GM19328 (cell line): Measurements from ENCODE around the gene CYB5A.

Experiments used
- ATAC-seq: cut with Tn5 transposase; IDR thresholded peaks from one replicate; pipeline ENCODE4 v1.9.1; 2021; ENCODE audit warnings: mild to moderate bottlenecking, moderate library complexity; ENCODE audit not compliant: unreplicated experiment

Gene CYB5A

GRCh38 chr18:74249181-74249968 is 42.4 kb downstream of the CYB5A start:
- no peak for ATAC-seq

DNA sequence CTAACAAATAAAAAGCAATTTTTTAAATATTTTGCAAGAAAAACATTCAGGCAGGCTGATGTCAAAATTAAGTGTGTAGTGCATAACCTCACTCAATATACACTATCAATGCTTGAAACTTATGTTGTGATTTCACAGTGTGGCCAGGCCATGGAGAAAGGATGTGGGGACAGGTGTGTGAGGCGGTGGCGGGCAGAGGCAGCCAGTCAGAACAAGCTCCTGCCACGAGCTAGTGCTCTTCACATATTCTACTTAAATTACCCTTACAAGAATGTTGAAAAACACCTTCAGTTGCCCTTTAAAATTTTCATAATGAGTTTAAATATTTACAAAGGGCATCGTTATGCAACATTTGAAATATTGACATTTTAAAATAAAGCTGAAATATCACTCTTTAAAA is 43.2 kb downstream of the CYB5A start:
- no peak for ATAC-seq

DNA sequence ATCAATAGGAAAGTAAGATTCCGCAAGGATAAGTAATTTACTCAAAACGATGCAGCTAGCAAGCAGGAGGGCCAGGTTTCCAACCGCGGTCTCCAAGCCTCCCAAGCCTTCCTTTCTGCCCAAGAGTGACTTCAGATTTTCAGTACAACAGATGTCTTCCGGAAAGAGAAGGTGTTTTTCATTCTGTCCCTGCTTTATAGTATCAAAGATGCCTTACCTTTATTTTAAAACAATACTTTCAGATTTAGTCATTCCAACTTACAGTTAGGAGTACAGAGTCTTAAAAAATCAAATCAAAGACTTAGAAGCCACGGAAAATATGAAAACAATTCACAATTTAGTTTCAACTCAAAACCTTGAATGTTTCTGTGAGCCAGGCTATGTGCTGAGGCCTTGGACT is 43.6 kb downstream of the CYB5A start:
- ATAC-seq, result no peak

- no peak for ATAC-seq
Observed at GRCh38 chr18:74244554-74244953, 47.2 kb downstream of the CYB5A start.

- ATAC-seq, result no peak
Observed at GRCh38 chr18:74243127-74243526, 48.6 kb downstream of the CYB5A start.

- no peak for ATAC-seq
Observed at GRCh38 chr18:74242438-74243096, 49.2 kb downstream of the CYB5A start.

- ATAC-seq, result no peak
Observed at GRCh38 chr18:74241970-74242369, 49.8 kb downstream of the CYB5A start.

- no peak for ATAC-seq
Observed at GRCh38 chr18:74241426-74241825, 50.3 kb downstream of the CYB5A start.

DNA sequence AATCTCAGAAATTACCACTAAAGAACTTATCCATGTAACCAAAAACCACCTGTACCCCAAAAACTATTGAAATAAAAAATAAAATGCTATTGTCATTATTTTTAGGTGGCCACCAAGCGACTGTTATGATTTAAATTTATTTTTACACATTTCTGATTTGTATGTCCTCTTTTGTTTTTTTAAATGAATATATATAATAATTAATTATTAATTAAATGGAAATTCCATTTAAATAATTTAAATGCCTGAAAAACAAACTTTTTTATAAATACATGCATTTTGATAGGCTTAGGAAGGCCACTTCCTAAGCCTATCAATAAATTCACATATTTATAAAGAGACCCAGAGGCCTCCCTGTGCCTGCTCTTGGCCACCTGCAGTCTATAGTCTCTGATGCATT is 52.2 kb downstream of the CYB5A start:
- ATAC-seq, result no peak

- no peak for ATAC-seq
Observed at GRCh38 chr18:74234326-74235171, 57.2 kb downstream of the CYB5A start.

- ATAC-seq, result no peak
Observed at GRCh38 chr18:74233933-74234325, 57.8 kb downstream of the CYB5A start.

GRCh38 chr18:74230922-74231714 is 60.6 kb downstream of the CYB5A start:
- no peak for ATAC-seq

DNA sequence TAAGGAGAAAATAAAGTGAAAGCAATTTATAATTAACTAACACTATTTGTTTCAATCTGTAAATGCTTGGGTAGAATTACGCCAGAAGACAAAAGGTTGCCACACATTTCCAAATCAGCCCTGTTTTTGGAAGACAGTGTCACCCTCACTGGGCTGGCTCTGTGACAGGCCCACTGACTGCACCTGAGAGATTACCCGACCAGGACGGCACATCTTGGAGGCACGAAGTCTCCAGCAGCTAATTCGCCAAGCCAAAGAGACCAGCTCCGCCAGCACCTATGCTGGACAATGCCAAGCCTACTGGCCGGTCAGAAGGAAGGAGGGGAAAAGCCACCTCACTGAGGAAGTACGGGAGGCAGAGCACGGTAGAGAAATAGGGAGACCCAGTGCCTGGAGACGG is 61.9 kb downstream of the CYB5A start:
- ATAC-seq, result no peak

DNA sequence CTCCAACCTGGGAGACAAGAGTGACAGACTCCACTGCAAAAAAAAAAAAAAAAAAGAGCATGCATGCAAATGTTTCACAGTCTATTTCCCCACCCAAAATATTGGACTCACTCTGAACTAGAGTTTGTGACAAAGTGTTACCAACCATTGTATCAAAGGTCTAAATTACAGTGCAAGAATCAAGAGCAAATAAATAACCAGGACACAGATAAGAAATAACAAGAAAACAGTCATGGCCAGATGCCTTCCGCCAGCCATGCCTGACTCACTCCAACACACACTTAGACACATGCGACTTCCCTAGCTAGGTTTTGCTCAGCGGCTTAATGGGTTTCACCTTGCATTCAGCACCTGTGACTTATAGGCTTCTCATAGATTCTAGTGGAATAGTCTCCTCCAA is 62.8 kb downstream of the CYB5A start:
- no peak for ATAC-seq

DNA sequence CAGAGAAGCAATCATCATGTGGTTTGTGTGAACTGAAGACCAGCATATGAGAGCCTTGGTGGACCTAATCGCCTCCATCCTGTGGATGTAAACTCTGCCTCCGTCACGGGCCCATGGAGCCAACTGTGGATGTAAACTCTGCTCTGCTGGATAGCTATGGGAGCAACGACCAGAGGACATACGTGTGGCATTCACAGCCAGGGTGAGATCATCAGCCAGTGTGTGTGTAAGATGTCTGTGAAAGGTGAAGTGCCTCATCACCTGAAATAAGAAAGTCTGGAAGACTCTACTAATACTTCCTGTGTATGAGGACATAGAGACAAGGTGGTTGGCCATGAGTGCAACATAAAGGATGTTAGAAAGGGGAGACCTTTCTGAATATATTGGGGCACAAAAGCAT is 63.5 kb downstream of the CYB5A start:
- ATAC-seq, result no peak

DNA sequence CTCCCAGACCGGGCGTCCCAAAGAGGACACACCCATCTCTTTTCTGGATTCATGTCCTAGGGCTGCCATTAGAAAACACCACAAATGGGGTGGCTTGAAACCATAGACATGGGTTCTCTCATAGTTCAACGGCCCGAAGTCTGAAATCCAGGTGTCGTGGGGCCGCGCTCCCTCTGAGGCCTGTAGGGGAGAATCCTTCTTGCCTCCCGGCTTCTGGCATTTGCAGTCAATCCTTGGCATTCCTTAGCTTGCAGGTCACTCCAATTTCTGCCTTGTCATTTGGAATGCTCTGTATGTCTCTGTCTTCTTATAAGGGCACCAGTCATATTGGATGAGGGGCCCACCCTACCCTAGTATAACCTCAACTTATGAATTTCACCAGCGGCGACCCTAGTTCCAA is 65.1 kb downstream of the CYB5A start:
- ATAC-seq, result no peak

- ATAC-seq, result no peak
Observed at GRCh38 chr18:74226156-74226555, 65.6 kb downstream of the CYB5A start.

- ATAC-seq, result no peak
Observed at GRCh38 chr18:74225193-74225840, 66.4 kb downstream of the CYB5A start.

DNA sequence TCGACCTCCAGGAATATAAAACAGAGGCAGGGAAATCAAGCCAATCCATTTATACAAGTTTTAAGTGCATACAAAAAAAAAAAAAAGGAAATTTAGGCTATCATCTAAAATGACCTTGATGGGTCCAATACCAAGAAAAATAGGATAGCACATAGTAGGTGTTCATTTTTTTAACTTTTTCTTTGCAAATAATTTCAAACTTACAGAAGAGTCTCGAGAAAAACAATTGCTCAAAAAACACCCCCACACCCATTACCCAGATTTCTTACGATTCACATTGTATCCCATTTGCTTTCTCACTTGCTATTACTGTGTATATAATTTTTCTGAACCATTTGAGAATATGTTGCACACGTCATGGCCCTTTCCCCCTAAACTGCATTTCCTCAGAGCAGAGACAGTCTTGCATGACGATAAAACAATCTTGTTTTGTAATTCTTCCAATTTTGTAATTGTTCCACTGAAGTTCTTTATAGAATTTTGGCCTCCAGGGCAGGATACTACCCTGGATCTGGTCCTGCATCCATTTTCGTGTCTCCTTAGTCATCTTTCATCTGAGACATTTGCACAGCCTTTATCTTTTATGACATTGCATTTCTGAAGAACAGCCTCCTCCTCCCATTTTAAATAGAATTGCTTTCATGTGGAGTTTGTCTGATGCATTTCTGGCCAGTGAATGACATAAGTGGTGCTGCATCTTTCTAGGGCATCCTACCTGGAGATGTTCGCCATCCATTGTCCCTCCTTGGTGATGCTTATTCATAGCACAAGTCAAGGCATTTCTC is 68.9 kb downstream of the CYB5A start:
- no peak for ATAC-seq

DNA sequence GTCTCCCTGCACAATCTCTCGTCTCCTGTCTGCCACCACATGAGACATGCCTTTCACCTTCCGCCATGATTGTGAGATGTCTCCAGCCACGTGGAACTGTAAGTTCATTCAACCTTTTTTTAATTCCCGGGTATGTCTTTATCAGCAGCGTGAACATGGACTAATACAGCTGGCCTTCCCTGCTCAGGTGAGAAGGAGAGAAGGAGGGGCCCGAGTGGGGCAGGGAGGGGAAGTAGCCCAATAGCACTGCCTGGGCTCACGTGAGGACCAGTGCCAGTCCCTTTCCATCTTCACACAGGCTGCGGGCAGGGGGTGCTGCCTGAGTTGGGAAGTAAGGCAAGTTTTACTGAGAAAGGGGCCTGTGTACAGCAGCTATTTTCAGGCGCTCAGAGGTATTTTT is 70.7 kb downstream of the CYB5A start:
- no peak for ATAC-seq
